ENCODE measurements around the gene TSPAN2. TPM values are rescaled to one million over a fixed set of nuclear protein-coding genes. Genes with fewer than 3 reads are reported as not detected.

The TSPAN2 gene
- total RNA-seq, 2 donors from 2014 or later: 7.1 to 10.7 TPM

- Mint-ChIP-seq H3K4me3 (no peak overlapping the region), H3K27me3 (ENCODE audit: insufficient read depth) (no peaks in the 10 kb centered on the region), H3K36me3 (ENCODE audit: low read depth) (no peaks in the 10 kb centered on the region), H3K4me1 (no peaks in the 10 kb centered on the region), H3K27ac (no peak overlapping the region), H3K9me3 (no peaks in the 10 kb centered on the region)
- no peaks in the 10 kb centered on the region for H3K27me3 ChIP-seq (ENCODE audit: control insufficient read depth, insufficient read depth, low read length, poor library complexity, severe bottlenecking)
- H3K4me3 ChIP-seq (ENCODE audit: low read length): no peak overlapping the region
- H3K36me3 ChIP-seq (ENCODE audit: control insufficient read depth, insufficient read depth, low read length): no peaks in the 10 kb centered on the region
- H3K9me3 ChIP-seq (ENCODE audit: control insufficient read depth, low read length): no peaks in the 10 kb centered on the region
- H3K4me1 ChIP-seq (ENCODE audit: control insufficient read depth, insufficient read depth, low read length): no peaks in the 10 kb centered on the region
- no peak overlapping the region for H3K9ac ChIP-seq (ENCODE audit: extremely low read depth, low read length, poor library complexity, severe bottlenecking)
- DNase-seq: no peak
- no peak overlapping the region for H3K27ac ChIP-seq (ENCODE audit: low read depth, low read length)
- WGBS, 2 experiments (ENCODE audit: insufficient coverage in 1 of 2, insufficient read length in 1 of 2): 100% methylated on average over 1 of the region's 2 CpGs
- TF ChIP-seq, protein P1, sequence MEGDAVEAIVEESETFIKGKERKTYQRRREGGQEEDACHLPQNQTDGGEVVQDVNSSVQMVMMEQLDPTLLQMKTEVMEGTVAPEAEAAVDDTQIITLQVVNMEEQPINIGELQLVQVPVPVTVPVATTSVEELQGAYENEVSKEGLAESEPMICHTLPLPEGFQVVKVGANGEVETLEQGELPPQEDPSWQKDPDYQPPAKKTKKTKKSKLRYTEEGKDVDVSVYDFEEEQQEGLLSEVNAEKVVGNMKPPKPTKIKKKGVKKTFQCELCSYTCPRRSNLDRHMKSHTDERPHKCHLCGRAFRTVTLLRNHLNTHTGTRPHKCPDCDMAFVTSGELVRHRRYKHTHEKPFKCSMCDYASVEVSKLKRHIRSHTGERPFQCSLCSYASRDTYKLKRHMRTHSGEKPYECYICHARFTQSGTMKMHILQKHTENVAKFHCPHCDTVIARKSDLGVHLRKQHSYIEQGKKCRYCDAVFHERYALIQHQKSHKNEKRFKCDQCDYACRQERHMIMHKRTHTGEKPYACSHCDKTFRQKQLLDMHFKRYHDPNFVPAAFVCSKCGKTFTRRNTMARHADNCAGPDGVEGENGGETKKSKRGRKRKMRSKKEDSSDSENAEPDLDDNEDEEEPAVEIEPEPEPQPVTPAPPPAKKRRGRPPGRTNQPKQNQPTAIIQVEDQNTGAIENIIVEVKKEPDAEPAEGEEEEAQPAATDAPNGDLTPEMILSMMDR (conservative IDR thresholded peaks at IDR 0.05): no peak
Measured at GRCh38 chr1:115059316-115059715, 30.0 kb downstream of the TSPAN2 start.

- Mint-ChIP-seq H3K4me3 (no peak overlapping the region), H3K36me3 (ENCODE audit: low read depth) (no peaks in the 10 kb centered on the region), H3K27me3 (ENCODE audit: insufficient read depth) (no peaks in the 10 kb centered on the region), H3K27ac (no peak overlapping the region), H3K9me3 (no peaks in the 10 kb centered on the region), H3K4me1 (no peaks in the 10 kb centered on the region)
- TF ChIP-seq, protein P1 (conservative IDR thresholded peaks at IDR 0.05): no peak
- no peak overlapping the region for H3K27ac ChIP-seq (ENCODE audit: low read depth, low read length)
- DNase-seq: no peak
- no peak overlapping the region for H3K9ac ChIP-seq (ENCODE audit: extremely low read depth, low read length, poor library complexity, severe bottlenecking)
- H3K27me3 ChIP-seq (ENCODE audit: control insufficient read depth, insufficient read depth, low read length, poor library complexity, severe bottlenecking): no peaks in the 10 kb centered on the region
- H3K36me3 ChIP-seq (ENCODE audit: control insufficient read depth, insufficient read depth, low read length): no peaks in the 10 kb centered on the region
- no peaks in the 10 kb centered on the region for H3K4me1 ChIP-seq (ENCODE audit: control insufficient read depth, insufficient read depth, low read length)
- 91 to 96% methylated on average over 6 of the region's 6 CpGs for WGBS, 2 experiments (ENCODE audit: insufficient coverage in 1 of 2, insufficient read length in 1 of 2)
- no peaks in the 10 kb centered on the region for H3K9me3 ChIP-seq (ENCODE audit: control insufficient read depth, low read length)
- H3K4me3 ChIP-seq (ENCODE audit: low read length): no peak overlapping the region
Measured at GRCh38 chr1:115057661-115058254, 31.5 kb downstream of the TSPAN2 start.

DNA sequence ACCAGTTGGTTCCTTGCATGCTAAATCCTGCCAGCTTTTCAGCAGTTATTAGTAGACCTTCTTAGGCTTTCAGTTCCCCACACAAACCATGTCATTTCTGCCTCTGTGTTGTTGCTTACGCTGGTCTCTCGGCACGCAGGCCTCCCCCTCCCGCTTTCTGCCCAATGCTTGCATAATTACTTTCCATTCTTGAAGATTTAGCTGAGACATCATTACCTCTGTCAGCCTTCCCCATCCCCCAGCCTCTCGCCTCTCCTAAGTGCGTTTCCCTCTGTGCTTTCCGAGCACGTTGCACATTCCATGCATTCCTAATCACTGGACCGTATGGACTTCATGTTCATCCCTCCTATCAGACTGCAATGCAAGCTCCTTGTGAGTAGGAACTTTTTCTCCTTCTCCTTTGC lies 32.9 kb downstream of the TSPAN2 start:
- no peak overlapping the region for H3K27ac Mint-ChIP-seq
- peaks cover 2% of the 10 kb centered on the region for H3K27me3 Mint-ChIP-seq (ENCODE audit: insufficient read depth)
- H3K9ac ChIP-seq (ENCODE audit: extremely low read depth, low read length, poor library complexity, severe bottlenecking): no peak overlapping the region
- H3K4me3 Mint-ChIP-seq: no peak overlapping the region
- no peak for DNase-seq
- no peaks in the 10 kb centered on the region for H3K4me1 Mint-ChIP-seq
- 47 to 71% methylated on average over 9 of the region's 9 CpGs for WGBS, 2 experiments (ENCODE audit: insufficient coverage in 1 of 2, insufficient read length in 1 of 2)
- no peak overlapping the region for H3K27ac ChIP-seq (ENCODE audit: low read depth, low read length)
- TF ChIP-seq, protein P1 (conservative IDR thresholded peaks at IDR 0.05): no peak
- no peaks in the 10 kb centered on the region for H3K9me3 Mint-ChIP-seq
- no peaks in the 10 kb centered on the region for H3K36me3 ChIP-seq (ENCODE audit: control insufficient read depth, insufficient read depth, low read length)
- H3K4me3 ChIP-seq (ENCODE audit: low read length): no peak overlapping the region
- no peaks in the 10 kb centered on the region for H3K4me1 ChIP-seq (ENCODE audit: control insufficient read depth, insufficient read depth, low read length)
- no peaks in the 10 kb centered on the region for H3K9me3 ChIP-seq (ENCODE audit: control insufficient read depth, low read length)
- no peaks in the 10 kb centered on the region for H3K27me3 ChIP-seq (ENCODE audit: control insufficient read depth, insufficient read depth, low read length, poor library complexity, severe bottlenecking)
- no peaks in the 10 kb centered on the region for H3K36me3 Mint-ChIP-seq (ENCODE audit: low read depth)
